ENCODE results near the gene ENOX1.

The ENOX1 gene

GRCh38 chr13:43244481-43244880 lies 542.3 kb downstream of the ENOX1 start:
- H3K4me1 ChIP-seq (ENCODE audit: control insufficient read depth, insufficient read depth, low read length), result no peaks in the 10 kb centered on the region
- no peaks in the 10 kb centered on the region for H3K9me3 ChIP-seq (ENCODE audit: control insufficient read depth, insufficient read depth, low read depth, low read length)
- POLR2A ChIA-PET, result no interaction called here
- no peak overlapping the region for H3K4me3 ChIP-seq (ENCODE audit: low read depth, low read length)
- TF ChIP-seq ZNF843 (tag by site-specific recombination; IDR thresholded peaks at IDR 0.05) (no peak), PRDM2 (tag by site-specific recombination; IDR thresholded peaks at IDR 0.05; ENCODE audit: borderline replicate concordance) (no peak), ZNF335 (tag by site-specific recombination; conservative IDR thresholded peaks at IDR 0.05) (no peak), ZNF549 (tag by site-specific recombination; IDR thresholded peaks at IDR 0.05) (no peak), PBX3 (CRISPR knock-in tag; IDR thresholded peaks at IDR 0.05) (no peak), ZNF16 (tag by site-specific recombination; IDR thresholded peaks at IDR 0.05; ENCODE audit: low read depth) (no peak), ZNF514 (tag by site-specific recombination; IDR thresholded peaks at IDR 0.05) (no peak), ZNF341 (tag by site-specific recombination; IDR thresholded peaks at IDR 0.05; ENCODE audit: low read depth) (no peak), ZNF416 (tag by site-specific recombination; IDR thresholded peaks at IDR 0.05) (no peak), OSR2 (tag by site-specific recombination; IDR thresholded peaks at IDR 0.05) (no peak)
- TF ChIP-seq, protein P1, sequence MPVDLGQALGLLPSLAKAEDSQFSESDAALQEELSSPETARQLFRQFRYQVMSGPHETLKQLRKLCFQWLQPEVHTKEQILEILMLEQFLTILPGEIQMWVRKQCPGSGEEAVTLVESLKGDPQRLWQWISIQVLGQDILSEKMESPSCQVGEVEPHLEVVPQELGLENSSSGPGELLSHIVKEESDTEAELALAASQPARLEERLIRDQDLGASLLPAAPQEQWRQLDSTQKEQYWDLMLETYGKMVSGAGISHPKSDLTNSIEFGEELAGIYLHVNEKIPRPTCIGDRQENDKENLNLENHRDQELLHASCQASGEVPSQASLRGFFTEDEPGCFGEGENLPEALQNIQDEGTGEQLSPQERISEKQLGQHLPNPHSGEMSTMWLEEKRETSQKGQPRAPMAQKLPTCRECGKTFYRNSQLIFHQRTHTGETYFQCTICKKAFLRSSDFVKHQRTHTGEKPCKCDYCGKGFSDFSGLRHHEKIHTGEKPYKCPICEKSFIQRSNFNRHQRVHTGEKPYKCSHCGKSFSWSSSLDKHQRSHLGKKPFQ (tag by site-specific recombination; IDR thresholded peaks at IDR 0.05), result no peak
- H3K27ac ChIP-seq (ENCODE audit: extremely low read depth, low read depth, low read length), result no peak overlapping the region
- no peaks in the 10 kb centered on the region for H3K36me3 ChIP-seq (ENCODE audit: control insufficient read depth in 2 of 2, insufficient read depth in 1 of 2, low read length in 2 of 2)
- CTCF ChIA-PET, result no interaction called here

- CTCF ChIA-PET, result no interaction called here
- Histone ChIP-seq H3K9me3 (ENCODE audit: control insufficient read depth, insufficient read depth, low read depth, low read length) (no peaks in the 10 kb centered on the region), H3K36me3 (ENCODE audit: control insufficient read depth in 2 of 2, insufficient read depth in 1 of 2, low read length in 2 of 2) (no peaks in the 10 kb centered on the region), H3K4me3 (ENCODE audit: low read depth, low read length) (no peak overlapping the region), H3K4me1 (ENCODE audit: control insufficient read depth, insufficient read depth, low read length) (no peaks in the 10 kb centered on the region), H3K27ac (ENCODE audit: extremely low read depth, low read depth, low read length) (no peak overlapping the region)
- POLR2A ChIA-PET, result no interaction called here
- TF ChIP-seq ZNF140 (tag by site-specific recombination; IDR thresholded peaks at IDR 0.05) (no peak), ZNF530 (tag by site-specific recombination; IDR thresholded peaks at IDR 0.05; ENCODE audit: low read depth) (no peak), ZNF521 (tag by site-specific recombination; IDR thresholded peaks at IDR 0.05) (no peak), KLF17 (tag by site-specific recombination; IDR thresholded peaks at IDR 0.05) (no peak), ZNF394 (tag by site-specific recombination; IDR thresholded peaks at IDR 0.05; ENCODE audit: borderline replicate concordance) (no peak)
- TF ChIP-seq, protein P2, sequence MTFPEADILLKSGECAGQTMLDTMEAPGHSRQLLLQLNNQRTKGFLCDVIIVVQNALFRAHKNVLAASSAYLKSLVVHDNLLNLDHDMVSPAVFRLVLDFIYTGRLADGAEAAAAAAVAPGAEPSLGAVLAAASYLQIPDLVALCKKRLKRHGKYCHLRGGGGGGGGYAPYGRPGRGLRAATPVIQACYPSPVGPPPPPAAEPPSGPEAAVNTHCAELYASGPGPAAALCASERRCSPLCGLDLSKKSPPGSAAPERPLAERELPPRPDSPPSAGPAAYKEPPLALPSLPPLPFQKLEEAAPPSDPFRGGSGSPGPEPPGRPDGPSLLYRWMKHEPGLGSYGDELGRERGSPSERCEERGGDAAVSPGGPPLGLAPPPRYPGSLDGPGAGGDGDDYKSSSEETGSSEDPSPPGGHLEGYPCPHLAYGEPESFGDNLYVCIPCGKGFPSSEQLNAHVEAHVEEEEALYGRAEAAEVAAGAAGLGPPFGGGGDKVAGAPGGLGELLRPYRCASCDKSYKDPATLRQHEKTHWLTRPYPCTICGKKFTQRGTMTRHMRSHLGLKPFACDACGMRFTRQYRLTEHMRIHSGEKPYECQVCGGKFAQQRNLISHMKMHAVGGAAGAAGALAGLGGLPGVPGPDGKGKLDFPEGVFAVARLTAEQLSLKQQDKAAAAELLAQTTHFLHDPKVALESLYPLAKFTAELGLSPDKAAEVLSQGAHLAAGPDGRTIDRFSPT (tag by site-specific recombination; IDR thresholded peaks at IDR 0.05), result no peak
Measured at GRCh38 chr13:43243711-43244110, 543.1 kb downstream of the ENOX1 start.

Data from HEK293 (cell line).